DND-41 (cell line): ENCODE results near the gene NMUR1.

ENCODE experiments used
- ATAC-seq: fragments of 200-7000 bp; cut with Tn5 transposase; 3 replicates; pipeline ENCODE4 v1.9.1; 2021; ENCODE audit warnings: low read depth; ENCODE audit not compliant: insufficient read depth
- DNase-seq: peaks from one replicate; pipeline ENCODE4 v3.0.0-alpha.2; 2020
- H2AFZ ChIP-seq: 2 replicates; pipeline ENCODE4 v1.6.0; 2012; ENCODE audit warnings: low read depth, low read length
- H3K27ac ChIP-seq: 2 replicates; pipeline ENCODE4 v1.5.1; 2012; ENCODE audit warnings: low read length, inconsistent platforms
- H3K27me3 ChIP-seq: fragments of 200-600 bp; sonication (generic); 2 replicates; pipeline ENCODE4 v1.6.0; 2012; ENCODE audit warnings: low read length, mild to moderate bottlenecking, inconsistent platforms; ENCODE audit not compliant: insufficient read depth, poor library complexity
- H3K36me3 ChIP-seq: 2 replicates; pipeline ENCODE4 v1.5.1; 2012; ENCODE audit warnings: low read length, inconsistent platforms; ENCODE audit not compliant: insufficient read depth
- H3K4me1 ChIP-seq: 2 replicates; pipeline ENCODE4 v1.5.1; 2012; ENCODE audit warnings: mild to moderate bottlenecking, low read length; ENCODE audit not compliant: insufficient read depth
- H3K4me2 ChIP-seq: 2 replicates; pipeline ENCODE4 v1.6.0; 2012; ENCODE audit warnings: mild to moderate bottlenecking, moderate library complexity, low read length, inconsistent platforms; ENCODE audit not compliant: insufficient read depth
- H3K4me3 ChIP-seq, 2 experiments: fragments of 200-600 bp in 1 of 2; shearing (Covaris generic) in 1 of 2; 2 replicates each; pipeline ENCODE4 v1.5.1; 2012 to 2016; ENCODE audit warnings: inconsistent platforms in 2 of 2, low read length in 2 of 2, mild to moderate bottlenecking in 2 of 2, low read depth in 1 of 2, moderate library complexity in 1 of 2
- H3K79me2 ChIP-seq: 2 replicates; pipeline ENCODE4 v1.6.0; 2012; ENCODE audit warnings: low read length, inconsistent platforms; ENCODE audit not compliant: insufficient read depth
- H3K9ac ChIP-seq: 2 replicates; pipeline ENCODE4 v1.6.0; 2012; ENCODE audit warnings: low read depth, mild to moderate bottlenecking, inconsistent platforms, low read length, moderate library complexity
- H3K9me3 ChIP-seq: 2 replicates; pipeline ENCODE4 v1.5.1; 2012; ENCODE audit warnings: low read length, moderate library complexity, mild to moderate bottlenecking, inconsistent platforms; ENCODE audit not compliant: insufficient read depth, severe bottlenecking
- H4K20me1 ChIP-seq: 2 replicates; pipeline ENCODE4 v1.6.0; 2012; ENCODE audit warnings: low read length; ENCODE audit not compliant: insufficient read depth
- EZH2 ChIP-seq: IDR thresholded peaks from 3 replicates; pipeline ENCODE4 v1.6.1; 2012; ENCODE audit warnings: borderline replicate concordance, low read depth, mild to moderate bottlenecking, moderate library complexity, low read length, inconsistent platforms; ENCODE audit not compliant: severe bottlenecking
- TF ChIP-seq, protein P1 (sequence below): IDR thresholded peaks from 2 replicates; pipeline ENCODE4 v1.5.1; 2012; ENCODE audit warnings: borderline replicate concordance, low read length, moderate library complexity, mild to moderate bottlenecking; ENCODE audit not compliant: poor library complexity, severe bottlenecking; ENCODE audit errors: extremely low read depth

The NMUR1 gene

DNA sequence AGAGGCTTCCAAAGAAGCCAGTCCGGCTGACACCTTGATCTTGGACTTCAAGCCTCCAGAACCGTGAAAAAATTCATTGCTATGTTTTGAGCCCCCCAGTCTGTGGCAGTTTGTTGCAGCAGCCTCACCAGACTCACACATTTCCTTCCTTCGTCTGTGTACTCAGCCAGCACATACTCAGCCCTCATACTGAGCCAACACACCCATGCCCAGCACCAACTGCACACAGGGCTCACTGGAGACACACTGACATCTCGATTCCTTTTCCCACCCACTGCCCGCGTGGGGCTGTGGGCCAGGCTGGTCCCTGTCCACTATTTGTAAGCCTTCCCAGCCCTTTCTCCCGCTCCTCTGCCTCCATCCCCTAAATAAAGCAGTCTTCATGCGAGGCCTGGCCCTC, 24.1 kb upstream of the NMUR1 start:
- Histone ChIP-seq H3K4me2 (no peak overlapping the region), H3K27ac (peak overlapping the region; percentile 58)

DNA sequence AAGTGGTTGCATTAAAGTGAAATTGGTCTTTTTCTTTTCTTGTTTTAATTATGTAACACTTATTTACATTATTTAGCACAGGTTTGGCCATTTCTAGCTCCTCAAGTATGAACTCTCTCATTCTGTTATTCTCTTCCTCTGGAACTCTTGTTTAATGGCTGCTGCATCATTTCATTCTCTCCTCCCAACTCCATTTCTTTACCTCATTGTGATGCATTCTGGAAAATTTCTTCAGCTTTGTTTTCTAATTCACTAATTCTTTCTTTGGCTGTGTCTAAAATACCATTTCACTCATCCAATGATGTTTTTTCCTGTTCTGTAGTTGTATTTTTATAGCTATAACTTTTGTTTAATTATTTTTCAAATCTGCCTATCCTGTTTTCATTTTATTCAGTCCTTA, 22.5 kb upstream of the NMUR1 start:
- TF ChIP-seq, protein P1, sequence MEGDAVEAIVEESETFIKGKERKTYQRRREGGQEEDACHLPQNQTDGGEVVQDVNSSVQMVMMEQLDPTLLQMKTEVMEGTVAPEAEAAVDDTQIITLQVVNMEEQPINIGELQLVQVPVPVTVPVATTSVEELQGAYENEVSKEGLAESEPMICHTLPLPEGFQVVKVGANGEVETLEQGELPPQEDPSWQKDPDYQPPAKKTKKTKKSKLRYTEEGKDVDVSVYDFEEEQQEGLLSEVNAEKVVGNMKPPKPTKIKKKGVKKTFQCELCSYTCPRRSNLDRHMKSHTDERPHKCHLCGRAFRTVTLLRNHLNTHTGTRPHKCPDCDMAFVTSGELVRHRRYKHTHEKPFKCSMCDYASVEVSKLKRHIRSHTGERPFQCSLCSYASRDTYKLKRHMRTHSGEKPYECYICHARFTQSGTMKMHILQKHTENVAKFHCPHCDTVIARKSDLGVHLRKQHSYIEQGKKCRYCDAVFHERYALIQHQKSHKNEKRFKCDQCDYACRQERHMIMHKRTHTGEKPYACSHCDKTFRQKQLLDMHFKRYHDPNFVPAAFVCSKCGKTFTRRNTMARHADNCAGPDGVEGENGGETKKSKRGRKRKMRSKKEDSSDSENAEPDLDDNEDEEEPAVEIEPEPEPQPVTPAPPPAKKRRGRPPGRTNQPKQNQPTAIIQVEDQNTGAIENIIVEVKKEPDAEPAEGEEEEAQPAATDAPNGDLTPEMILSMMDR, result no peak
- no peak for TF ChIP-seq EZH2
- no peaks in the 10 kb centered on the region for H3K79me2 ChIP-seq
- H2AFZ ChIP-seq, result no peak overlapping the region
- no peaks in the 10 kb centered on the region for H4K20me1 ChIP-seq
- H3K4me1 ChIP-seq, result peaks cover 19% of the 10 kb centered on the region
- H3K9ac ChIP-seq, result no peak overlapping the region
- ATAC-seq (no peak), DNase-seq (no peak)
- no peaks in the 10 kb centered on the region for H3K36me3 ChIP-seq
- H3K27ac ChIP-seq, result no peak overlapping the region
- peaks cover 18% of the 10 kb centered on the region for H3K9me3 ChIP-seq
- H3K27me3 ChIP-seq, result no peaks in the 10 kb centered on the region
- no peak overlapping the region for H3K4me3 ChIP-seq
- H3K4me2 ChIP-seq, result no peak overlapping the region

More for the DNA sequence above, 24.1 kb upstream of the NMUR1 start:
- H3K36me3 ChIP-seq, result no peaks in the 10 kb centered on the region
- H3K9ac ChIP-seq, result peak overlapping the region; percentile 1; the same call in 1 of the 2 replicates
- no peaks in the 10 kb centered on the region for H3K27me3 ChIP-seq
- H2AFZ ChIP-seq, result no peak overlapping the region
- TF ChIP-seq, protein P1, result no peak
- TF ChIP-seq EZH2, result no peak
- no peaks in the 10 kb centered on the region for H3K79me2 ChIP-seq
- H3K9me3 ChIP-seq, result peaks cover 18% of the 10 kb centered on the region
- peaks cover 20% of the 10 kb centered on the region for H3K4me1 ChIP-seq
- ATAC-seq, result peak; percentile 54
- no peak overlapping the region for H3K4me3 ChIP-seq
- no peaks in the 10 kb centered on the region for H4K20me1 ChIP-seq
- DNase-seq, result peak; percentile 44

DNA sequence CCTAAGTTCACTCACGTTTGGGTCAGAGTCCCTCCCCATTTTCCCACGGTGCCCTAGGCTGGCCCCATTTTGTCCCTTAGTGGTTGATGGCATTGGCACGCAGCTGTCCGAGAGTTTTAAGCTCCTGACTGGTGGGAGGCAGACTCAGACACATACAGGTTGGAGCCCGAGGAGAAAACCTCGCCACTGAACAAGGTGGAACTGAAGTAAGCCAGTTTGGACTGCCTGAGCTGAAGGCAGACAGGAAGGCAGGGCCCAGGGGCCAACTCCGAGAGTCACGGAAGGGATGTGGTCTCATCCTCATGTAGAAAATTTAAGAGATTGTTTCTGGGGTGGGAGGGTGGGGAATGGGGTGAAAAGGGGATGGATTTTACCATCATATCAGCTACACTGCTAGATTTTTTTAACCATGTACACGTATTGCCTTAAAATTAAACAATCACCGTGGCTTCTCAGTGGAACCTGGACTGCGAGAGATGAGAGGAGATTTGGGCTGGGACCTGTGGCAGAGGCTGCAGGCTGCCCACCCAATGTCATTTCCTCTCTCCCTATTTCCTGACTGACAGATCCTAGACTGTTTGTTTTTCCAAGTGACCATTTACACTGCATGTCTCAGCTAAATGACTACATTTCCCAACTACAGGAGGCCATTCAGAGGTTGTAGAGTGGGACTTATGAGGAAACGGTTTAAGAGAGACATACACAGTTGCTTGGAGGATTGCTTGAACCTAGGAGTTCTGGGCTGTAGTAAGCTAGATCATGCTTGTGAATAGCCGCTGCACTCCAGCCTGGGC, 19.4 kb upstream of the NMUR1 start:
- no peak overlapping the region for H3K4me3 ChIP-seq
- no peak overlapping the region for H3K9ac ChIP-seq
- no peaks in the 10 kb centered on the region for H3K79me2 ChIP-seq
- no peak overlapping the region for H3K27ac ChIP-seq
- ATAC-seq, result no peak
- H3K27me3 ChIP-seq, result no peaks in the 10 kb centered on the region
- no peaks in the 10 kb centered on the region for H3K36me3 ChIP-seq
- peak; percentile 41 for DNase-seq
- H2AFZ ChIP-seq, result peak overlapping the region; percentile 47; the same call in 1 of the 2 replicates
- H3K4me1 ChIP-seq, result peaks cover 23% of the 10 kb centered on the region
- H3K9me3 ChIP-seq, result peaks cover 18% of the 10 kb centered on the region
- H3K4me2 ChIP-seq, result no peak overlapping the region
- H4K20me1 ChIP-seq, result no peaks in the 10 kb centered on the region
- TF ChIP-seq, protein P1, result no peak
- no peak for TF ChIP-seq EZH2
